OCI-LY3 (cell line): ENCODE data around the gene IFNE.

Experiments
- EZH2phosphoT487 ChIP-seq: fragments of 200-600 bp; shearing (Covaris generic); IDR thresholded peaks from 2 replicates; pipeline ENCODE4 v1.6.1; 2018; ENCODE audit warnings: antibody characterized with exemption, mixed run types, low read depth
- TF ChIP-seq, protein P1 (sequence below): fragments of 200-600, 300-600 bp; sonication (generic); IDR thresholded peaks from 2 replicates; pipeline ENCODE4 v1.5.1; 2014; ENCODE audit warnings: antibody characterized with exemption, low read length, low read depth

DNA sequence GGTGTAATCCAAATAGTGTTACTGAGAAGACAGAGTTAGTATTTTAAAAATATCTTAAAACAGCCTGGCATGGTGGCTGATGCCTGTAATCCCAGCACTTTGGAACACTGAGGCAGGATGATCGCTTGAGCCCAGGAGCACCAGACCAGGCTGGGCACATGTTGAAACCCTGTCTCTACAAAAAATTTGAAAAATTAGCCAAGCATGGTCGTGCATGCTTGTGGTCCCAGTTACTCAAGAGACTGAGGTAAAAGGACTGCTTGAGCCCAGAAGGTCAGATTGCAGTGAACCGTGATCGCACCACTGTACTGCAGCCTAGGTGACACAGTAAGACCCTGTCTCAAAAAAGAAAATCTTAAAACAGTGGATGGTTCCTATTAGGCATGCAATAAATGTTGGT, 29.4 kb downstream of the IFNE start:
- TF ChIP-seq, protein P1, sequence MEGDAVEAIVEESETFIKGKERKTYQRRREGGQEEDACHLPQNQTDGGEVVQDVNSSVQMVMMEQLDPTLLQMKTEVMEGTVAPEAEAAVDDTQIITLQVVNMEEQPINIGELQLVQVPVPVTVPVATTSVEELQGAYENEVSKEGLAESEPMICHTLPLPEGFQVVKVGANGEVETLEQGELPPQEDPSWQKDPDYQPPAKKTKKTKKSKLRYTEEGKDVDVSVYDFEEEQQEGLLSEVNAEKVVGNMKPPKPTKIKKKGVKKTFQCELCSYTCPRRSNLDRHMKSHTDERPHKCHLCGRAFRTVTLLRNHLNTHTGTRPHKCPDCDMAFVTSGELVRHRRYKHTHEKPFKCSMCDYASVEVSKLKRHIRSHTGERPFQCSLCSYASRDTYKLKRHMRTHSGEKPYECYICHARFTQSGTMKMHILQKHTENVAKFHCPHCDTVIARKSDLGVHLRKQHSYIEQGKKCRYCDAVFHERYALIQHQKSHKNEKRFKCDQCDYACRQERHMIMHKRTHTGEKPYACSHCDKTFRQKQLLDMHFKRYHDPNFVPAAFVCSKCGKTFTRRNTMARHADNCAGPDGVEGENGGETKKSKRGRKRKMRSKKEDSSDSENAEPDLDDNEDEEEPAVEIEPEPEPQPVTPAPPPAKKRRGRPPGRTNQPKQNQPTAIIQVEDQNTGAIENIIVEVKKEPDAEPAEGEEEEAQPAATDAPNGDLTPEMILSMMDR: no peak
- TF ChIP-seq EZH2phosphoT487: no peak
